AG10803 (cell line): ENCODE measurements around the gene ARHGAP24.

Experiments
- DNase-seq: peaks from one replicate; pipeline ENCODE4 v3.0.0; 2010; ENCODE audit warnings: low read depth
- H3K4me3 ChIP-seq: 2 replicates; pipeline ENCODE4 v1.5.1; 2011; ENCODE audit warnings: mild to moderate bottlenecking, low read length, control low read depth
- TF ChIP-seq, protein P1 (sequence below): conservative IDR thresholded peaks from 2 replicates; pipeline ENCODE4 v1.5.1; 2011; ENCODE audit warnings: mild to moderate bottlenecking, low read length, control low read depth, inconsistent platforms

ARHGAP24 gene

DNA sequence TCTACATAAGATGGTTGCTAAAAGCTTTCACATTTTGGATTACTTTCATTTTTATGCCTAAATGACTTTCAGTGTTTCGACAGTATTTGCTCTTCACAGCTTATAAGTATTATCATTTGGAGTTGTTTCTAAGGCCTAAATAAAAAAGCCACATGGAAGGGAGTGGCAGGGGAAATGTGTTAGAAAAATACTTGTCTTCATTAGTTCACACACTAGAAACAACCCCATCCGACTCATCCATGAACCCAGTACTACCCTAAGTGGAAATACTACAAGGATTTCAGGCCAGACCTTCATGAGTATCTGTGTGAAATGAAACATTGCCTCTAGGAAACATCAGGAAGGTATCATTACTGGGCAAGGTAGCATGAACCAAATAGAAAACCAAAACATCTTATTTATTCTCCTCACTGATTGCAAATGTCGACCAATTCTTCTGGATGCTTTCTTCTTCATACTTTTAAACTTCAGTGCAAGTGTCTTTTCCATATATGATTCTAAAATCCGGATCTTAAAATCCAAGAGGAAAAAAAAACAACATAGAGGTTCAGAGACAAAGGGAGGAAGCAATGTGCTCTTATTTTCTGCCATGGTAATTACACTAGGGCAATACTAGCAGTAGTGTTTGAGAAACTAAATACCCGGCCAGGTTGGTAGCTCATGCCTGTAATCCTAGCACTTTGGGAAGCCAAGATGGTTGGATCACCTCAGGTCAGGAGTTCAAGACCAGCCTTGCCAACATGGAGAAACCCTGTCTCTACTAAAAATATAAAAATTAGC lies 349.4 kb downstream of the ARHGAP24 start:
- H3K4me3 ChIP-seq = peak overlapping the region; percentile 2; the same call in 1 of the 2 replicates
- TF ChIP-seq, protein P1, sequence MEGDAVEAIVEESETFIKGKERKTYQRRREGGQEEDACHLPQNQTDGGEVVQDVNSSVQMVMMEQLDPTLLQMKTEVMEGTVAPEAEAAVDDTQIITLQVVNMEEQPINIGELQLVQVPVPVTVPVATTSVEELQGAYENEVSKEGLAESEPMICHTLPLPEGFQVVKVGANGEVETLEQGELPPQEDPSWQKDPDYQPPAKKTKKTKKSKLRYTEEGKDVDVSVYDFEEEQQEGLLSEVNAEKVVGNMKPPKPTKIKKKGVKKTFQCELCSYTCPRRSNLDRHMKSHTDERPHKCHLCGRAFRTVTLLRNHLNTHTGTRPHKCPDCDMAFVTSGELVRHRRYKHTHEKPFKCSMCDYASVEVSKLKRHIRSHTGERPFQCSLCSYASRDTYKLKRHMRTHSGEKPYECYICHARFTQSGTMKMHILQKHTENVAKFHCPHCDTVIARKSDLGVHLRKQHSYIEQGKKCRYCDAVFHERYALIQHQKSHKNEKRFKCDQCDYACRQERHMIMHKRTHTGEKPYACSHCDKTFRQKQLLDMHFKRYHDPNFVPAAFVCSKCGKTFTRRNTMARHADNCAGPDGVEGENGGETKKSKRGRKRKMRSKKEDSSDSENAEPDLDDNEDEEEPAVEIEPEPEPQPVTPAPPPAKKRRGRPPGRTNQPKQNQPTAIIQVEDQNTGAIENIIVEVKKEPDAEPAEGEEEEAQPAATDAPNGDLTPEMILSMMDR = no peak
- DNase-seq = peak; percentile 40

DNA sequence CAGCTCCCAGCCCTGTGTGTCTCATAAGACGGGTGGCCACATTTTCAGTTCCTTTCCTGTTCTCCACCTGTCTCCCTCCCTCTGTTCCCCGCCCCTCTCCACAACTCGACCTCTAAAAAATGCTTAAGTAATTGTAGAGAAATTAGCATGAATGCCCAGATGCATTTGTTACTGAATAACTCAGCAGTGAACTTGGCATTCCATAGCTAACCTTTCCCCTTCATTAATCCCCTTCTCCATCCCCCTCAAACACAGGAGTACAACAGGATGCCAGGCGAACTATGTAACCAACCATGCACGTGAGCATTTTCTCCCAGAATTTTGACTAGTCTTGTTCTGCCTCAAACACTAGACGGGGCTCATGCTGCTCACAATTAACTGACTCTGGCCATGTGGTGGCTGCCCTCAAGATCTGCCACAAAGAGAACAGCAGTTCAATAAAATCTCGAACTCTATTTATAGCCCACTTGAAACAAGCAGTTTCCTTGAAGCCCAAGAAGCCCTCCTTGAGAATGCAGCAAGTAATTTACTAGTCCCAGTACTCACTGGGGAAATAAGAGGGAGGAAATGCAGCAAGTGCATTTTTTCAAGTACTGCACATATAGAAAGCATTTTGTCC lies 351.2 kb downstream of the ARHGAP24 start:
- peak; percentile 82 for DNase-seq
- H3K4me3 ChIP-seq = no peak overlapping the region
- TF ChIP-seq, protein P1 = peak; percentile 59

DNA sequence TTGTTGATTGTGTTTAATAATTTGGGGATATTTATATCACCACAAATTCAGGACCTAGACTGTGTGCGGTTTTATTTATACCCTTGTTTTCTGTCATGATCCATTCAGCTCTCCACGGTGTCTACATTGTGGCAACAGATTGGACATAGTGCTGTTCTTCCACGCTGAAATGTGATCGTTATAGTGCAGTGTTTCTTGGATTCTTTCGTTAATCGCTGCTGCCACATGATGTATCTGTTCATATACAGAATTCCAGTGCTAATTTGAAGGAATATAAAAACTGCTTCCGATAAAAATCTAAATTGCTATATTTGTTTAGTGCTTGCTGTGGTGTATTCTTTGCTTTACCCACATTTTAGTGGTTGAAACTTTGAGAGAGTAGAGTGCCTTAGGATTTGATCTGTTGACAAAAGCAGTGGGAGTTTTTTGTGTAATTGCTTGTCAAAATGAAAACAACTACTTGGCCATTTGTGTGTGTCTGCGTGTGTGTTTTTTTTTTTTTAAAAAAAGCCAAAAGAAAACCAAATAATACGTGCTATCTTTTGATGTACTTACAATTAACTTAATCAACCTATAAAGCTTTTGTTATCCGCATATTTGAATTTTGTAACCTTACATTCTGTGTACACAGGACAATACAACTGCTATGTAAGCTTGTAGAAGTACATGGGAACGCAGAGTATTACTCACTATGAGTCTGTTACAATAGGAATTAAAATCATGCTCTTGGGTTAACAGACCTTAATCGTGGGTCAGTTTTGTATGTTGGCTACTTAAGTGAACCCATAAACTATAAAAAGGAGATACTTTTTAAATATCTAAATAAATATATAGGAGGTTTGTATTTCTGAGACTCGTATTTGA lies 353.3 kb downstream of the ARHGAP24 start:
- peak overlapping the region; percentile 49 for H3K4me3 ChIP-seq
- DNase-seq = peak; percentile 56
- TF ChIP-seq, protein P1 = no peak

DNA sequence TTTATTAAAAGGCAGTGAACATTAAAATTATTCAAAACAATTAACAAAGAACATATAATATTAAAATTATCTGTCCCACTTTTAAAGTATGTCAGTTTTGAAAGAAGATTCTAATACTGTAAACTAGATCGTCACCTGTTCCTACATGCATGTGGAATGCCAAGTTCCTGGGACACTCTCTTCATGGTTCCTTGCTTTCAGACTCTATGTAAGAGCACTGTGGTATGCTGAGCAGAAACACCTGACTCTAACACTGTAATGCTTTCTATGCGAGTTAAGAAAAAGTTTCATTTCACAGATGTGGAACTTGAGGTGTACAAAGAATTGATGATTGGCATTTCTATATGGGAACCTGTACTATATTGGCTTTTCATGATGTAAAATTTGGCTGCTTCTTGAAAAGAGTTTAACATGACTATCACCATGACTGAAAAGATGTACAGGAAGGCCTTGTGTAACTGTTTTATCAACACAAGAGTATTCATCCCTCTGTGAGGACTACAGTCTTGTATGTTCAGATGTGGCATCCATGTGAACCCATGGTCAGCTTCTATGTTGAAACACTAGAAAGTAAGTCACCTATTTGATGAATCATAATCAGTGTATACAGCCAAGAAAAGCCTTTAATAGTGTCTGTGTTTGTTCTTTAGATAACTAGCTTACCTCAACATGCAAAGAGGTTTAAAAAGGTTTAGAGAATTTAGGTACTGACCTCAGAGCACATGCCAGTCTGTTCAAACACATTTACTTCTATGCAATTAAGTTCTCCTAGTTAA lies 354.5 kb downstream of the ARHGAP24 start:
- H3K4me3 ChIP-seq = no peak overlapping the region
- no peak for DNase-seq
- TF ChIP-seq, protein P1 = no peak

DNA sequence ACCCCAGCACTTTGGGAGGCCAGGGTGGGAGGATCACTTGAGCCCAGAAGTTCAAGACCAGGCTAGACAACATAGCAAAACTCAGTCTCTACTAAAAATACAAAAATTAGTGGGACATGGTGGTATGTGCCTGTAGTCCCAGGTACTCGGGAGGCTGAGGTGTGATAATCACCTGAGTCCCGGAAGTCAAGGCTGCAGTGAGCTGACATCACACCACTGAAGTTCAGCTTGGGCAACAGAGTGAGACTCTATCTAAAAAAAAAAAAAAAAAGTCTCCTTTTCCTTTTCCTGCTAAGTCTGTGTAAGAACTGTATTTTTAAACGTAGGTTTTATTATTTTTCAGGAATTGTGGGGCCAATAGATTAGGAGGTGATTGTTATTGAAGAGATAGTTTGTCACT lies 356.7 kb downstream of the ARHGAP24 start:
- no peak overlapping the region for H3K4me3 ChIP-seq
- no peak for DNase-seq
- TF ChIP-seq, protein P1 = no peak

DNA sequence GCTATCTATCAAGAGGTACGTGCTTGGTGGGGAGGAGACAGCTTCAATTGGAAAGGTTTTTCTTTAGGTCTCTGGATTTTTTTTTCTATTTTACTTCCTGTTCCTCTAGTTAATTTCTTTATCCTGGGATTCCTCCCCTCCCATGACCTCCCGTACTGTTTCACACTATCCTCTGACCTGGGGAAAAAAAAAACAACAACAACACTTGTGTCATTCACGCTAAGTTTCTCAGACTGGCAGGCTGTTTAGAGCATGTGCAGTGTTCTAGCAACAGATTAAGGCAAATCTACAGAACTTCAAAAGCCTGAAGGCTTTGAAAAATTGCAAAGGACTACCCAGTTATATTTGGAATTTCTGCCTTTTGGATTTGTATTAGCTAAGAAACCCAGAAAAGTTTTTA lies 358.4 kb downstream of the ARHGAP24 start:
- no peak overlapping the region for H3K4me3 ChIP-seq
- TF ChIP-seq, protein P1 = no peak
- no peak for DNase-seq
